Kasumi-1 (cell line): ENCODE data around the gene CERS3.
A peak's percentile ranks its signal among the peaks of the same experiment; 100 is the strongest.

ENCODE experiments used
- DNase-seq, 2 experiments: peaks; one replicate each; lab custom pipeline; 2025; lab: John Stamatoyannopoulos, UW

CERS3 gene

DNA sequence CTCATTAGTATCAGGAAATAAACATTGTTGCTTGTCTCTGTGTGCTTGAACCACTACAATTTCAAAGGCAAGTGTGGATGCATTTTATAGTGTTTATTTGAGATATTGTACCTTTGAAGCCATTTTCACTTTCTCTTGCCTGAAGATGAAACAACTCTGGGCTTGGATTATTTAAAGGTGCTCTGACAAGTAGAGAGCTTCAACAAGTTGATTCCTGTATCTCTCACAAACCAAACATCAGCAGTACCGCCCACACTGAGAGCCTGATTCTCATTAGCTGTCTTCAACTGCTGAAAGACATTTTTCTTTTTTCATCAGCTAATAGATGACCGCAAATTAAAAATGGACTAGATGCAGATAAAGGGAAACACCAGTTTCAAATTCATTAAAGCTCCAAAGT is 806 bp upstream of the CERS3 start:
- no peak for DNase-seq

DNA sequence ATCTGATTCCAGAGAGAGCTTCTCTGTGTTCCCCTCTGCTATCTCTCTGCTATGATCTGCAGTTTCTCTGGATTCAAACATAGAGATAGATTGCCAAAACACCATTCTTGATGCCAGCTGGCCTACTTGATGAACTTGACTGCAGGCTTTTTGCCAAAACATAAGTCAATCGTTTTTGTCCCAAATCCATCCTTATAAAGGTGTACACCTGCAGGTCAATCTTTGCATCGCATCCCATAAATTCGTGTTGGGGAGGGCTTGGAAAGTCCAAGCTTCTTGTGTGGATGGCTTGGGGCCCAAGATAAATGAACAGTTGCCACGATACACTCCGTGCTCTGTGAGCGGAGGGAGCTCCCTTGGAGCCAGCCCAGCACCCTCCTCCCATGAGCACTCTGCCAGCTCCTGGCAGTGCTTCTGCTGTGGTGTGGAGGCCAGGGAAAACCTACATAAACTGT is 2.7 kb downstream of the CERS3 start:
- no peak for DNase-seq

DNA sequence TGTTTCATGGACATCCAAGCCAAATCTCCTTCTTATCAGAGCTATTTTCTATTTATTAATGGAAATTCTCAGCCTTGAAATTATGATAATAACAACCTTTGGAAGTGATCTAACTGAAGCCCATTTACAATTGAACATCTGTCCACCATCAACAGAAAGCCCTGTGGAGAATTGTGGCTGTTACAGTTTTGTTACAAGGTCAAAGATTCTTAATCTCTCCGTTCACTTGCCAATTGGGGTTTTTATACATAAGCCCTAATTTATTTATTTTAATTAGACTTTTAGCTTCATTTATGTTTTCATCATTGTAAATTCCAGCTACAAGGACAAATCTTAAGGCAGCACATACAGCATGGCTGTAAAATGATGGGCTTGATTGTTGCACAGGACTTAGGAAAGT is 3.3 kb downstream of the CERS3 start:
- no peak for DNase-seq

DNA sequence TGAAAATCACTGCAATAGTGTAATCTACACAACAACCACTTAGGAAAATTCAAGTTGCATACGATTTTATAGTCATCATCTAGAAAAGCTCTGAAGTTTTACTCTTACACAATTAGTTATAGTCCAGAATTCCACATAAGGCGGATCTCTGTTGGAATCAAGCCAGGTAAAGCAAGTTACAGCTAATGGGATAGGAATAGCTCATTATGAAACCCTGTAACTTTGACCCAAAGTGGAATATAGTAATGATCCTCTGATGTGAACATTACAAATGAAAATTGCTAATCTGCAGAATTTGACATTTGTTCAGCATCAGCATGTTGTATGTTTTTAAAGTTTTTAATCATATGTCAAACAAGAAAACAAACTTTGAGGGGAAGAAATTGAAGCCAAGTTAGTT is 4.4 kb downstream of the CERS3 start:
- no peak for DNase-seq

DNA sequence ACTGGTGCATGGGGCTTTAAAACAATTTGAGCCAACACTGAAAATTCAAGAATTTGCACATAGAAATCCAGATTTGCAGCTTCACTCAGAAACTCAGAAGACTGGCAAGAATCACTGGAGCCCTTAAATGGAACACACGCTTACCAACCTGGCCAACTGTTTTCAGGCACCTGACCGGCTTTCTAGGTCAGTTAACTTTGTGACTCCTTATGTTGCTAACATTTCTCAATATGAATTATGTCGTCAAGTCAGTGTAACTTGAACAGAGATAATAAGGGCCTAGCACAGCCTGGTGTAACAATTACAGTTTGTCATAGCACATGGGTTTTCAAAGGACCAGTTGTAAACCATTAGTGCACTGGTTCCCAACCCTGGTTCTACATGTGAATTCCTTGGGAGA is 6.8 kb downstream of the CERS3 start:
- DNase-seq: no peak

DNA sequence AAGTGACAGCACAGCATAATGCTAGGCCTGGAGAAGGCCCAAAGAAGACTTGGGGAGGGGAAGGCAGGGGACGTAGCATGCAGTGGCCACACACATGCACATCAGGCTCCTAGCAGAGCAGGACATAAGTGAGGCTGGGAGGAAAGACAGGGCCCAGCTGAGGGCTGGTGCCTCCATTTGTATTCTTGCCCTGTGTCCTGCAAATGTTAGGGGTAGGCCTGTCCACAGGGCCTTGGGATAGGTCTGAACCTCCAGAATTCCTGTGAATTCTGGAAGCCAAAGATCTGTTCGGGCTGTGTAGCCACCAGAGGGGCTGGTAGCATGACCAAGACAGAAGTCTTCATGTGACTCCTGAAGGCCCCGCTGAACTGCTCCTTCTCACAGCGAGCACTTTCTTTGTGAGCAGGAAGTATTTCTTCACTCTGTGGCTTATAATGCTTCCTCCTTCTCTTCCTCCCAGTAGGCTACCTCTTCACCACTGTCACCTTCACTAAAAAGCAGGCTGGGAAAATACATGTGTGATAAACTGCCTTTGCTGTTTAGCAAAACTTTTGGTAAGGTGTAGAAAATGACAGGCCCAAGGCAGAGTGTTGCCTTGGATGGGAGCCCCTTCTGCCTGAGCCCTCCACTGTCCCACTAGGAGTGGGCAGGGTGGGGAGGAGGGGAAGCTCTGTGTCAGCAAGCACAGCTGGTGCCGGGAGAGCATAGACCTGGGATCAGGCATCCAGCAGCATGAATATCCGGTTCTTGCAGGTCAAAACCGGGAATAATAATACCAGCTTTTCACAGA is 8.4 kb downstream of the CERS3 start:
- peak; percentile 85 to 92 for DNase-seq

DNA sequence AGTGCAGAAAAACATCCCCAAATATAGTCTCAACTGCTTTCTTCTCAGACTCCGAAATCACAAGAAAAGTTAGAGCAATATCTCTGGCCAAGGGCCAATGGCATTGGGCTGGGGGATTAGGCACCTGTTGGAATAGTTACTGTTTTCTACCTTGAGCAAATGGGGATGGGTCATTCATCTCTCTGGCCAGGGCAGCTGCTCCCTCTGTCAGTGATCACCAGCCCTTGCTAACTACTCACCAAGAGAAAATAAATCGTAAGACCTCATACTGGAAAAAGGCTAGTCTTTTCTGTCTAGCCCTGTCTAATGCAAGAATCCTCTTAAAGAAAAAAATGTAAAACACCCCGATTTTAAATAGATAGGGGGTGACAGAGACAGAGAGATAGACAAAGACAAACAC is 10.9 kb downstream of the CERS3 start:
- no peak for DNase-seq

DNA sequence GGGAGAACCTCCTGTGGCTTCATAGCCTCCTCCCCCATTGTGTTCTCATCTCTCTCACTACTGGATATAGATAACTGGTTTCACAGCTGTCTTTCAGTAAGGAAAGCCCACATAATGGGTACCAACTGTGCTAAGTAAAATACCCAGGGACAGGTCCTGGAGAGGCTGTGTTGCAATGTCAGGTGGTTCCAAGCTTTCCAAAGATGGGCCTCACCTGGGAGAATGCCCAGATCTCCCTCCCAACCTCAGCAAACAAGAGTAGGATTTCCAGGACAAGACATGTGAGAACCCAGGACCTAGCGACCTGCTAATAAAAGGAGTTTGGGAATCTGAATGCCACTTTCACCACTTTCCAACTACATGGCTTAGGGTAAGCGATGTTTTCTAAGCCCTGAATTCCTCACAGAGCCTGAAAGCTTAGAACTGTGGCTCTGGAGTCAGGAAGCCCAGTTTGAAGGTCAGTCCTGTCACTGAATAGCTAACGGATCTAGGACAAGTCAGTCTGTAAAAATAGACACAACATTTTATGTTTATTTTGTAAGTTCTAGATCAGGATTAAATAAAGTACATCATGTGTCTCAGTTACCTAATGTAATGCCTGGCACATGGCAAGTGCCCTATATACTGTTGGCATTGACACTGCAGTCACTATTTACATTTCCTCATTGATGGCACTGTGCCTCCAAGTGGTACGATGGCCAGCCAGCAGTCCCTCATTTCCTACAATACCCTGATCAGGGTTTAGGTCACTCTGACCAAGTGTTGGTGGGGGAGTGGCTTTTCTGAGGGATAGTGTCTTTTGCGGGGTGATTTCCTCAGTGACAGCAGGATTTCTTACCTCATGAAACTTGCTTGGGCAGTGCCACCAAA is 11.9 kb downstream of the CERS3 start:
- DNase-seq: no peak

DNA sequence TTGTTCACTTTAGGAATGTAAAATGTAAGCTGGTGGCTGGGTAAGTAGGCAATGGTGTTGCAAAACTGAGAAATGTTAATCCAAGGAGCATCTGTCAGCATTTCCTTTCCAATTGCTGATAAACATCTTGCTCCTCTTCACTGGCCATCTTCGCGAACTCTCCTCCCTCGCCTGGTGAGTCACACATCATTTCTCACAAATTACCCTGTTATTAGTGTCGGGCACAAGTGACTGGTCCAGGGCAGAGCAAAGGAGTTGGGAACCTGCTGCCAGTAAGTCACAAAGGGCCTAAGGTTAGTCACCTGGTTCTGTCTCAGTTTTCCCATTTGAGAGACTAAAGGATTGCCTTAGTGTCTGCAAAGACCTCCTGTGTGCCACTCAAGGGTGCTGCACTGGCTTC is 13.0 kb downstream of the CERS3 start:
- no peak for DNase-seq

DNA sequence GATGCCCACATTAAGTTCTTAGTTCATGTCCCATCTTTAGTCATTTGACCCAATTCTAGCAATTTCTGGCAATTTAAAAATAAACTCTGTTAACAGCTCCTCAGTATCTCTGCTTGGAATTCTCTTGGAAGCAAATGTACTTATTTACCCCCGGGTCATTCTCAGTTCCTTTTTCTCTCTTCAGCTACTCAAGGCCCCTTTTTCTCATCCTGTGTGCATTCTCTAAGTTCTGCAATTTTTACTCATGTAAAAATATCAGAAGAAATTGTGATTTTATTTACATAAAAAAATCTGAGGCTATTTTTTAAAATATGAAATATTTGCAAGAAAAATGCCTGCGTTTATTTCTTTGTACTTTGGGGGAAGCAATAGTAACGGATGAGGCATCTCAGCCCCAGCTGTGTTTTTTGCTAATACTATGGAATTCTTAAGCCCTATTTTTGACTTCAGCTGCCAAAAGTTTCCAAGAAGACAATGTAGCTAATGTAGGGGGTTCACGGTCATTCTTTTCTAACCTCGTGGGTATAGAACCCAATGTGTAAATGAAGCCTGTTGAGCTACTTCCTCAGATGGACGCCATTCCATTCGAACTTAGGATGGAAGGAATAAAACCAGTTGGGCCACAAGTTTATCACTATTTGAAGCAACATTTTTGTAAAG is 20.0 kb downstream of the CERS3 start:
- DNase-seq: no peak

DNA sequence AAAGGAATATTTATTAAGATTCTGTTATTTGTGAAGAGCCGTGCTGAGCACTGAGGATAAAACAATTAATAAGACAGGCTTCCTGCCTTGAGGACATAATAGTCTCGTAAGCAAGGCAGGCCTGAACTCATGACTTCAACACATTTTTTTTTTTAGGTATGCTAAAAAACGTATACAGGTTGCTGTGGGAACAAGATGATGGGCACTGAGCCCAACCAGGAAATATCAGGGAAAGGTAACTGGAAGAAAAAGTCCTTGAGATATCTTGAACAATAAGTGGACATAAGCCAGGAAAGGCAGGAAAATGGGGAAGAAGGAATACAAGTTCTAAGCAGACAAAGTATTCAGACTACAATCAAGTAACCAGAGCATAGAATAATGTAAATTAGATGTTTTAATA is 26.1 kb downstream of the CERS3 start:
- DNase-seq: no peak

DNA sequence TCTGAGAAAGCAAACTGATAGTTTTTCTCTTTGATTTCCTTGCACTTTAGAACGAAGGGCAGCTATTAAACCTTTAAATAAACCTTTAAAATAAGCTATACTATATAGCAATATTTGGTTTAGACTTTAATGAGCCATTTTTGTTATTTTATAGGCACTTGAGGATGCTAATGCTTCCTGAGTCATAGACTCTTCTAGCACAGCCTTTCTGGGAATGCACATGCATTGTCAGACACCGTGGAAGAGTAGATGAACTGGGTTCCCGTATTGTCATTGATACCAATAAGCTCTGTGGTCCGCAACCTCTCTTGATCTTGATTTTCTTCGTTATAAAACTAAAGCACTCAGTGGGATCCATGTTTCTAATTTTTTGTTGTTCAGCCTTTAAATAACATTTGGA is 27.6 kb downstream of the CERS3 start:
- DNase-seq: no peak

DNA sequence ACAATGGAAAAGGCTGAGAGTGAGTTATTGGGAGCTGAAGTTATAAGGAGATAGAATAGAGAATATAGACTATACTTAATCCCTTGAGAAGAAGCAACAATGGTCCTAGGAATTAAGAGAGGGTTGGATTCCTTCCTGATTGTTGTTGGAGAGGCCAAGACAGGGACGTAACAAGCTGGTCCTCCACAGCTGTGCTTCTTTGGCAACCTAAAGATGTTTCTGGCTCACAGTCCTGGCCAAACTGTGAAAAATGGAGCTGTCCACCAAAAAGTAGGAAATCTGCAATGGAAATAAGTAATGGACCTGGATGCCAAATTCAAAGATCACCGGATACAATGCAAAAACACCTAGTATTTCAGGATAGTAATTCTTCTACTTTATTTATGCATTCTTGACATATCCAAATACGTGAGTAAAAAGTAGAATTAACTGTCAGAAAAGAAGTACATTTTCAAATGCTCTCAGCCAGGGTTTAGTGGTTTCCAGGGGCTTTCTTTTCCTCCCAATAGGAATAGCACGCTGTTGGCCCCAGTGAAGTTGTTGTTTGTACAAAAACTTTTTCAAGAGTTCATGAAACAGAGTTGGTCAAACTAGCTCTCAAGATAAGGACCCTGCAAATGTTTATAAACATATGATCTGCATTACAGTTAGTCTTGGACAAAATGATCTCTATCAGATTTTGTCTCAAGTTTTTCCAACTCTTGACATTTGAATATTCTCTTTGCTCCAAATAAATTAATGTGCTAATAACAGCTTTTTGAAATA is 28.3 kb downstream of the CERS3 start:
- no peak for DNase-seq

DNA sequence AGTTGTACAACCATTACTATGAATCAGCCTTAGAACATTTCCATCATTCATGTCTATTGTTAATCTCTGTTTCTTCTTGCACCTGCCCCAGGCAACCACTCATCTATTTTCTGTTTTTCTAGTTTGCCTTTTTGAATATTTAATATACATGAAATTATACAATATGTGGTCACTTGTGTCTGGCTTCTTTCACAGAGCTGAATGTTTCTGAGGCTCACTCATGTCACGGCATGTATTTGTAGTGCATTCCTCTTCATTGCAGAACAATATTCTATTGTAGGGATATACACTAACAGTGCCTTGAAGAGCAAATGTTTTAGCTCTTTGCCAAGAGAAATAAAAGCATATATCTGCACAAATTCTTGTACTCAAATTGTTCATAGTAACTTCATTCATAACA is 32.9 kb downstream of the CERS3 start:
- DNase-seq: no peak

DNA sequence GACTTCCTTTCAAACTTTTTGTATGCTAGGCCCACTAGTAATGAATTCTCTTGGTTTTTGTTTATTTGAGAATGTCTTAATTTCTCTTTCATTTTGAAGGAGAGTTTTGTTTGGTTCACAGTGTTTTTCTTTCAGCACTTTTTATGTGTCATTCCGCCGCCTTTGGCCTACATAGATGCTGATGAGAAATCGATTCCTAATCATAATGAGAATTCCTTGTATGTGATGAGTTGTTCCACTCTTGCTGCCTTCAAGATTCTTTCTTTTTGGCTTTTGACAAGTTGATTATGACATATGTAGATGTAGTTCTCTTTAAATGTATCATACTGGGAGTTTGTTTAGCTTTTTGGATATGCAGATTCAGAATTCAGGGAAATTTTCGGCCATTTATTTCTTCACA is 35.5 kb downstream of the CERS3 start:
- DNase-seq: no peak

DNA sequence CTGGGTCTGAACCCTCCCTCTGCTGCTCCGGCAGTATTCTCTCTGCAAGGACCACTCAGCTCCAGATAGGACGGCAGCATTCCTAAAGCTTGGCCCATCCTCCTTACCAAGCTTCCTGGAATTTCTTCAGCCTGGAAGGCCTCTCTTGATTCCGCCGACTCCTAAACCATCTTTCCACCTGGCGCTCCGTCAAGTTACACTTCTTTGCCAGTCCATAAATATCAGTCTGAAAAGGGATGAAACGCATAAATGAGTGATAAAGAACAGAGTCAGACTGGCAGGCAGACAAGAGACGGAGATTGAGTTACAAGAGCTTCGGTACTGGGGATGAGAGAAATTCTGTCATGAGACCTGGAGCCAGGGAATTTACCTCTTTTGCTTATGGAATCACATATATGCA is 44.3 kb downstream of the CERS3 start:
- DNase-seq: no peak

DNA sequence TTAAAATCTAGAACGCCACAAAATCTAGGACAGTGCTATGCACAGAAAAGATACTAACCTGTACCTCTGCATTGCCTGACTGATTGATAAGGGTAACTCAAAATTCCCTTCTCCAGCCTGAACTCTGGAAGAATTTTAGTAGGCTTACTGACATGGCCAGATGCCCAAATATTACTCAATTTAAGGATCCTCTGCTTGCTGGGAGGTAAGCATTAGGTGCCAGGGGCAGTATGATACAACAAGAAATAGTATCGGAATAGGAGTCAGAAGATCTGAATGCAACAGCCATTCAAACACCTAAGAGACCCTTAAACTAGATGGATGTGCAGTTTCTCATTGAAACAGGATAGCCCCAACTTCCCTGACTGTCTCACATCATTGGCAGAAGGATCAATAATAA is 45.4 kb downstream of the CERS3 start:
- DNase-seq: no peak

DNA sequence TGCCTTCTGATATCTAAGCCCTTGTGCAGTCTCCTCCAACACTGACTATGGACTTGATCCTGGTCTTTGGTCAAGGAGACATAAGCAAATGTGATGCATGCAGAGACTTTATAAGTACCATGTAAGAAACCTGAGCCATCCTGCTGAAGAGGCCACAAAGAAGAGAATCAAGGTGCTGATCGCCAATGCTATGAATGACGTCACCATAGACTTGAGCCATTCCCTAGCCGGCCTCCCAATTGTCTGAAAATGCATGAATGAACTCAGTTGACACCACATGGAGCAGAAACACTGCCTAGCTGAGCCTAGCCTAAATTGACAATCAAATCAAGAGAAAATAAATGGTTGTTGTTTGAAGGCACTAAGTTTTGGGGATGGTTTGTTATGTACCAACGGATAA is 51.9 kb downstream of the CERS3 start:
- no peak for DNase-seq

DNA sequence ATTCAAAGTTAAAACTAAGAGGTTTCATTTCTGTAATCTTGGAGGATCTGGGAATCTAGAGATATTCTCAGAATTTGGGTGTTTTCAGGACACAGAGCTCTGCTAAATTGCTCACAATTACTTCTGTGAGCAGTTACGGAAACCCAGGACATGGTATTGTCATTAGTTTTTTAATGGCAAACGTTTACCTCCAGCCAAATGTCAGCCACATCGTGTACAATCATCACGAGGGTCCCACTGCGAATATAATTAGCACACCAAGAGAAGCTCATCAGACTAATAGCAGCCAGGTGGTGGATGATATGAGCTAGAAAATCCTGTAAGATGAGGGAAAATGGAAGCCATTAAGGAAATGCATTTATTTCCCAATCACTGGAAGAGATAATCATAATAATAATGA is 56.0 kb downstream of the CERS3 start:
- no peak for DNase-seq

DNA sequence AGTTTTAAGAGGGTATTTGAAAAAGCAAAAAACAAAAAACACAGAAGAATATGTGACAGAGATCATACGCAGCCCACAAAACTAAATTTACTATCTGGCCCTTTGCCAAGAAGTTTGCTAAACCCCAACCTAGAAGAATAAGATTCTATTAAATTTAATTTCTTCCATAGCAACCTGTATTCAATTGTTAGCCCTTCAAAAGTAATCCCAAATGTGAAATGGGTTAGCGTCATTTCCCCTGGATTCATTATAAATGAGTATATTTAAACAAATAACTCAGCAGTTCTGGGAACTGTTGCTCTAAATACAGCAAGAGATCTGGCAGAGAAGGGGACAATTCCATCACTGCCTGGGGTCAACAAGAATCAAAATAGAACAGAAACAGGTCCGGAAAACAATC is 56.8 kb downstream of the CERS3 start:
- DNase-seq: no peak

DNA sequence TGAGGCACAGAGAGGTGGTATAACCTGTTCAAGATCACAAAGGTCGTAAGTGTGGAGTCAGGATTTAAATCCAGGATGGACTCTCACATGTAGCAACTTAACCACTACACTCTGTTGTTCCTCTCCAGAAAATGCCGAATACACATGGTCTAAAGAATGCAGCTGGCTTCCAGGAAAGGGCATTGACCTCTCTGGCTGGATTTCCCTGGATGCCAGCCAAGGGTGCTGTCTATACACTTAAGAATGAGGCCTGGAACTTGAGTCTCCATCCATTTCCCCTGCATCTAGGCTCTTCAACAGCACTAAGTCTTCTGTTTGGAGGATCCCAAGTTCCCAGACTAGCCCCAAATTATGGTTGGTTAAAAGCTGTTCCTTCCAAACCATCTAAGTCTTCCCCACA is 60.5 kb downstream of the CERS3 start:
- no peak for DNase-seq

DNA sequence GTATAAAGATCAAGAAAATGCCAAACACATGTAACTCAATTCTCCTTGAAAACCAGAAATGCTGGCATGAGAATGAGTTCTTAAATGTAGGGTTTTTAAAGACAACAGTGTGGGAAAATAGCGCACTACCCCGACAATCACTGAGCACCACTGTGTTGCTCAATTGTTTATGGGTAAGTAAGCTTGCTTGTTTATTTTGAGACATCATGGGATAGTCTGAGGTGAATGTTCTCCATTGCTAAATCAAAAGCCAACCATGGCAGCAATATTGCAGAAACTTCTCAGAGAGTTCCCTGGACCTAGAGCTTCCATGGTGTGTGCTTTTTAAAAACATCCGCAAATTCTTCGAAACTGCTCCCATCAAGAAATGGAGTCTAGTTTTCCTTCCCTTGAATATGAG is 62.7 kb downstream of the CERS3 start:
- no peak for DNase-seq
